Measurements from ENCODE around the gene SMCO2.

DNA sequence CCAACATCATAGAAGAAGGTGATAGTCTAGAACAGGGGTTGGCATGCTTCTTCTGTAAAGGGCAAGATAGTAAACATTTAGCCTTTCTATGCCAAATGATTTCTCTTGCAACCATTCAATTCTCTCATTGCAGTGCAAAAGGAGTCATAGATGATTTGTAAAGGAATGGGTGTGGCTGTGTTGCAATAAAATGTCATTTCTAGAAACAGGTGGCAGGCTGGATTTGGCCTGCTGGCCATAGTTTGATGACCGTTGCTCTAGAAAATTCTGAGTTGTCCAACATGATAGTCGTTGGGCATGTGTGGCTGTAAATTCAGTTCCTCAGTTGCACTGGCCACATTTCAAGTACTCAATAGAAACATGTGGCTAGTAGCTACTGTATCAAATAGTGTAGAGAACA, 21.7 kb downstream of the SMCO2 start:
- TF ChIP-seq, protein P1, sequence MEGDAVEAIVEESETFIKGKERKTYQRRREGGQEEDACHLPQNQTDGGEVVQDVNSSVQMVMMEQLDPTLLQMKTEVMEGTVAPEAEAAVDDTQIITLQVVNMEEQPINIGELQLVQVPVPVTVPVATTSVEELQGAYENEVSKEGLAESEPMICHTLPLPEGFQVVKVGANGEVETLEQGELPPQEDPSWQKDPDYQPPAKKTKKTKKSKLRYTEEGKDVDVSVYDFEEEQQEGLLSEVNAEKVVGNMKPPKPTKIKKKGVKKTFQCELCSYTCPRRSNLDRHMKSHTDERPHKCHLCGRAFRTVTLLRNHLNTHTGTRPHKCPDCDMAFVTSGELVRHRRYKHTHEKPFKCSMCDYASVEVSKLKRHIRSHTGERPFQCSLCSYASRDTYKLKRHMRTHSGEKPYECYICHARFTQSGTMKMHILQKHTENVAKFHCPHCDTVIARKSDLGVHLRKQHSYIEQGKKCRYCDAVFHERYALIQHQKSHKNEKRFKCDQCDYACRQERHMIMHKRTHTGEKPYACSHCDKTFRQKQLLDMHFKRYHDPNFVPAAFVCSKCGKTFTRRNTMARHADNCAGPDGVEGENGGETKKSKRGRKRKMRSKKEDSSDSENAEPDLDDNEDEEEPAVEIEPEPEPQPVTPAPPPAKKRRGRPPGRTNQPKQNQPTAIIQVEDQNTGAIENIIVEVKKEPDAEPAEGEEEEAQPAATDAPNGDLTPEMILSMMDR (IDR thresholded peaks at IDR 0.05): no peak
- no peak for TF ChIP-seq POLR2A (IDR thresholded peaks at IDR 0.05)
